Naive thymus-derived CD4-positive, alpha-beta T cell (primary cell): ENCODE measurements around the gene LAIR1. TPM values are rescaled to one million over a fixed set of nuclear protein-coding genes. Genes with fewer than 3 reads are reported as not detected.
A peak's percentile ranks its signal among the peaks of the same experiment; 100 is the strongest.

ENCODE experiments used
- ATAC-seq: fragments of 150-1000 bp; cut with Tn5 transposase; 2 replicates; pipeline ENCODE4 v1.10.0; 2021; ENCODE audit warnings: mild to moderate bottlenecking, moderate library complexity
- CTCF ChIA-PET: fragments of 350-600 bp; sonication (Branson Sonifier 250); formaldehyde crosslinking; loops from one replicate; lab custom pipeline; 2021; ENCODE audit warnings: antibody characterized with exemption; lab: Charles Lee
- POLR2A ChIA-PET: fragments of 350-600 bp; sonication (Branson Sonifier 250); formaldehyde crosslinking; loops from one replicate; lab custom pipeline; 2021; ENCODE audit warnings: antibody characterized with exemption, inconsistent platforms; lab: Charles Lee
- DNase-seq, 9 donors: peaks; one replicate each; pipeline versions ENCODE4 v3.0.0 to v3.0.0-alpha.2; 2020 to 2022; ENCODE audit warnings: mixed read lengths in 1 of 9
- H3K27ac ChIP-seq: one replicate; pipeline ENCODE4 v1.7.0; 2013; ENCODE audit warnings: mild to moderate bottlenecking, low read depth, low read length, moderate library complexity
- H3K27me3 ChIP-seq, 2 donors: one replicate each; pipeline ENCODE4 v1.7.0; 2013; ENCODE audit warnings: low read length in 2 of 2, mild to moderate bottlenecking in 2 of 2, moderate library complexity in 2 of 2; ENCODE audit not compliant: control insufficient read depth in 2 of 2, insufficient read depth in 2 of 2
- H3K36me3 ChIP-seq, 3 experiments: 1 replicate in 2 of 3; 2 replicates in 1 of 3; pipeline ENCODE4 v1.7.0; 2013; ENCODE audit warnings: low read length in 3 of 3, mild to moderate bottlenecking in 3 of 3, moderate library complexity in 1 of 3; ENCODE audit not compliant: insufficient read depth in 3 of 3, control insufficient read depth in 2 of 3
- H3K4me1 ChIP-seq, 2 donors: one replicate each; pipeline ENCODE4 v1.7.0; 2013; ENCODE audit warnings: low read length in 2 of 2, mild to moderate bottlenecking in 2 of 2, moderate library complexity in 1 of 2; ENCODE audit not compliant: control insufficient read depth in 2 of 2, insufficient read depth in 2 of 2
- H3K4me3 ChIP-seq: 2 replicates; pipeline ENCODE4 v1.7.0; 2013; ENCODE audit warnings: mild to moderate bottlenecking, low read length
- H3K9me3 ChIP-seq, 3 experiments: 1 replicate in 2 of 3; 2 replicates in 1 of 3; pipeline ENCODE4 v1.7.0; 2013; ENCODE audit warnings: low read length in 3 of 3; ENCODE audit not compliant: control insufficient read depth in 2 of 3
- H3K27ac Mint-ChIP-seq, 9 donors: one replicate each; pipeline ENCODE4 v1.8.0; 2020 to 2022; ENCODE audit warnings: mixed read lengths in 9 of 9, mild to moderate bottlenecking in 8 of 9, moderate library complexity in 5 of 9, inconsistent platforms in 2 of 9
- H3K27me3 Mint-ChIP-seq, 5 donors: one replicate each; pipeline ENCODE4 v1.8.0; 2021 to 2022; ENCODE audit warnings: mixed read lengths in 5 of 5, mild to moderate bottlenecking in 1 of 5
- H3K36me3 Mint-ChIP-seq, 5 donors: one replicate each; pipeline ENCODE4 v1.8.0; 2020 to 2022; ENCODE audit warnings: mixed read lengths in 5 of 5, mild to moderate bottlenecking in 3 of 5, inconsistent platforms in 1 of 5
- H3K4me1 Mint-ChIP-seq, 7 donors: one replicate each; pipeline ENCODE4 v1.8.0; 2020 to 2022; ENCODE audit warnings: mixed read lengths in 7 of 7, mild to moderate bottlenecking in 3 of 7, inconsistent platforms in 1 of 7
- H3K4me3 Mint-ChIP-seq, 10 donors: one replicate each; pipeline ENCODE4 v1.8.0; 2020 to 2022; ENCODE audit warnings: mild to moderate bottlenecking in 10 of 10, mixed read lengths in 10 of 10, moderate library complexity in 6 of 10, inconsistent platforms in 2 of 10
- H3K9me3 Mint-ChIP-seq, 11 donors: one replicate each; pipeline ENCODE4 v1.8.0; 2020 to 2022; ENCODE audit warnings: mixed read lengths in 11 of 11, mild to moderate bottlenecking in 4 of 11, inconsistent platforms in 1 of 11, moderate library complexity in 1 of 11
- intact Hi-C, 2 donors: fragments of 100-400 bp; cut with micrococcal nuclease; formaldehyde crosslinking; loops; one replicate each; pipeline ENCODE4 v1.15.1; 2023
- polyA plus RNA-seq, 2 donors: library from polyadenylated mRNA; unstranded; fragments of 300-500 nt; fragmentation: Illumina TruSeq; gene quantifications; one replicate each; pipeline ENCODE4 v1.2.3, GENCODE V29; 2021
- total RNA-seq, 6 experiments: library from RNA in 5 of 6; stranded (reverse) in 5 of 6; gene quantifications; 1 replicate in 5 of 6; 2 replicates in 1 of 6; pipeline ENCODE4 v1.2.3 and lab custom pipeline; 2021 to 2026

Gene LAIR1
- total RNA-seq (10 to 100 TPM; 47.0 to 92.3 (median 82.3) TPM), polyA plus RNA-seq (10 to 100 TPM; 48.6 to 98.1 TPM), total RNA-seq (lab: John Stamatoyannopoulos, UW) (50.5 reads per million, percentile 71 among the genes with 10 or more reads in this experiment)

DNA sequence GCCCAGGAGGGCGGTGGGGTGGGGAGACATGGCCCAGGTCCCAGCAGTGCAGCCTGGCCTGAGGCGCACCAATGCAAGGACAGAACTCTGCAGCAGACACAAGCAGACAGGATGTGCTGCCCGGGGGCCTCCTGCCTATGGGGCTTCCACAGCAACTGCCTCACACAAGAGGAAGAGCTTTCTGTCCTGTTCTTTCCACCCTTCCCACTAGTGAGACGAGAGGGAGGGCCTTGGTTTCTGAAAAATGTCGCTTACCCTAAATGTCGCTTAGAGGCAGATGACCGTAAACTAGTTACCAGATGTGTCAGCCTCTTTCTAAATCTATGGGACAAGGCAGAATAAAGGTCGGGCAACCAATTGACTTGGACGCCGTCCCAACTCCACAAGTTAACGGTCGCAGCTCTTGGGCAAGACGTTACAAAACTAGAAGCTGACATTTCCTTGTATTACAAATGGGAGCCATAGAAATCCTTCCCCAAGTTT is at the start of gene LAIR1:
Gene LAIR1 (minus strand): TSS at position 157 of the 483 bp plus-strand sequence. CDS start 127 bp downstream, at position 30.
- intact Hi-C loops: loop anchor here (1.0 to 5.0 kb wide), 4 partner anchors 7 to 142 kb away; no protein-coding TSS in a partner anchor
- H3K4me3 ChIP-seq: peak within 1 kb of the TSS; percentile 67
- Mint-ChIP-seq H3K4me1 (peaks cover 40 to 88% (median 72%) of the 10 kb centered on the region in 7 donors), H3K27ac (peak within 1 kb of the TSS; percentile 85 to 97 (median 93)), H3K4me3 (peak within 1 kb of the TSS; percentile 87 to 96 (median 94)), H3K9me3 (peaks cover 0 to 5% (median 0%) of the 10 kb centered on the region in 11 donors), H3K36me3 (peaks cover 3 to 44% (median 15%) of the 10 kb centered on the region in 5 donors), H3K27me3 (peaks cover 0 to 25% (median 0%) of the 10 kb centered on the region in 5 donors)
- ChIA-PET CTCF (interaction anchor here (1.2 to 1.5 kb wide), 2 partner anchors 24 to 26 kb away, joined by 5 to 14 read pairs; no protein-coding TSS in a partner anchor), POLR2A (interaction anchor here (0.8 to 4.0 kb wide), 5 partner anchors 12 to 26 kb away, joined by 3 to 27 read pairs (median 4); no protein-coding TSS in a partner anchor)
- no peaks in the 10 kb centered on the region for H3K27me3 ChIP-seq
- peaks cover 0 to 7% (median 0%) of the 10 kb centered on the region in 3 experiments for H3K36me3 ChIP-seq
- H3K9me3 ChIP-seq: no peaks in the 10 kb centered on the region
- peaks cover 54 to 59% of the 10 kb centered on the region in 2 donors for H3K4me1 ChIP-seq
- H3K27ac ChIP-seq: peak within 1 kb of the TSS; percentile 79
- DNase-seq (peak; percentile 30 to 58 (median 49)), ATAC-seq (peak; percentile 72)

GRCh38 chr19:54414156-54414555 is 49.4 kb upstream of the LAIR1 start:
- no peak overlapping the region for H3K4me3 Mint-ChIP-seq
- no peak overlapping the region for H3K27ac Mint-ChIP-seq
- Histone ChIP-seq H3K27ac (no peak overlapping the region), H3K27me3 (peaks cover 3 to 15% of the 10 kb centered on the region in 2 donors), H3K36me3 (no peaks in the 10 kb centered on the region), H3K4me3 (no peak overlapping the region), H3K4me1 (peaks cover 0 to 11% of the 10 kb centered on the region in 2 donors), H3K9me3 (no peaks in the 10 kb centered on the region)
- peaks cover 14 to 24% (median 17%) of the 10 kb centered on the region in 7 donors for H3K4me1 Mint-ChIP-seq
- intact Hi-C loops: no loop called here
- peaks cover 0 to 14% (median 3%) of the 10 kb centered on the region in 5 donors for H3K36me3 Mint-ChIP-seq
- H3K27me3 Mint-ChIP-seq: peaks cover 32 to 47% (median 45%) of the 10 kb centered on the region in 5 donors
- DNase-seq (no peak), ATAC-seq (no peak)
- peaks cover 0 to 14% (median 5%) of the 10 kb centered on the region in 11 donors for H3K9me3 Mint-ChIP-seq
- CTCF ChIA-PET: no interaction called here
- POLR2A ChIA-PET: no interaction called here

GRCh38 chr19:54412877-54413276 is 48.1 kb upstream of the LAIR1 start:
- H3K27me3 Mint-ChIP-seq: peaks cover 26 to 42% (median 40%) of the 10 kb centered on the region in 5 donors
- H3K36me3 Mint-ChIP-seq: peaks cover 0 to 15% (median 3%) of the 10 kb centered on the region in 5 donors
- no peak overlapping the region for H3K27ac Mint-ChIP-seq
- POLR2A ChIA-PET: no interaction called here
- intact Hi-C loops: no loop called here
- no peak overlapping the region for H3K4me3 Mint-ChIP-seq
- peaks cover 0 to 6% of the 10 kb centered on the region in 2 donors for H3K4me1 ChIP-seq
- peaks cover 3 to 15% of the 10 kb centered on the region in 2 donors for H3K27me3 ChIP-seq
- H3K9me3 Mint-ChIP-seq: peaks cover 0 to 18% (median 8%) of the 10 kb centered on the region in 11 donors
- no peak overlapping the region for H3K27ac ChIP-seq
- DNase-seq (no peak), ATAC-seq (no peak)
- CTCF ChIA-PET: no interaction called here
- H3K4me3 ChIP-seq: no peak overlapping the region
- peaks cover 9 to 17% (median 12%) of the 10 kb centered on the region in 7 donors for H3K4me1 Mint-ChIP-seq
- no peaks in the 10 kb centered on the region for H3K9me3 ChIP-seq
- H3K36me3 ChIP-seq: no peaks in the 10 kb centered on the region

DNA sequence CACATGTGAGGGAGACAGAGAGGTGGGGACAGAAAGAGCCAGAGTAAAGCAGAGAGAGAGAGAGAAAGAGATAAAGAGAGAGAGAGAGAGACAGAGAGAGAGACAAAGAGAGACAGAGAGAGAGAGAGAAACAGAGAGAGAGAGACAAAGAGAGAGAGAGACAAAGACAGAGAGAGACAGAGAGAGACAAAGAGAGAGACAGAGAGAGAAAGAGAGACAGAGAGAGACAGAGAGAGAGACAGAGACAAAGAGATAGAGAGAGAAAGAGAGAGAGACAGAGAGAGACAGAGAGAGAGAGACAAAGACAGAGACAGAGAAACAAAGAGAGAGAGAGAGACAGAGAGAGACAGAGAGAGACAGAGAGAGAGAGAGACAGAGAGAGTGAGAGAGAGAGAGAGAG is 46.3 kb upstream of the LAIR1 start:
- no peak overlapping the region for H3K4me3 ChIP-seq
- peaks cover 0 to 8% (median 4%) of the 10 kb centered on the region in 7 donors for H3K4me1 Mint-ChIP-seq
- ChIA-PET CTCF (no interaction called here), POLR2A (no interaction called here)
- H3K4me3 Mint-ChIP-seq: no peak overlapping the region
- DNase-seq: no peak
- H3K27ac Mint-ChIP-seq: peak overlapping the region in 2 of 9 donors; percentile 3 to 78
- peaks cover 0 to 8% (median 0%) of the 10 kb centered on the region in 5 donors for H3K36me3 Mint-ChIP-seq
- H3K27ac ChIP-seq: no peak overlapping the region
- intact Hi-C loops: no loop called here
- H3K27me3 Mint-ChIP-seq: peaks cover 13 to 32% (median 28%) of the 10 kb centered on the region in 5 donors
- ATAC-seq: no peak
- H3K9me3 Mint-ChIP-seq: peaks cover 0 to 23% (median 11%) of the 10 kb centered on the region in 11 donors
- H3K9me3 ChIP-seq: no peaks in the 10 kb centered on the region
- H3K36me3 ChIP-seq: no peaks in the 10 kb centered on the region
- H3K4me1 ChIP-seq: no peaks in the 10 kb centered on the region
- H3K27me3 ChIP-seq: peaks cover 3 to 13% of the 10 kb centered on the region in 2 donors

DNA sequence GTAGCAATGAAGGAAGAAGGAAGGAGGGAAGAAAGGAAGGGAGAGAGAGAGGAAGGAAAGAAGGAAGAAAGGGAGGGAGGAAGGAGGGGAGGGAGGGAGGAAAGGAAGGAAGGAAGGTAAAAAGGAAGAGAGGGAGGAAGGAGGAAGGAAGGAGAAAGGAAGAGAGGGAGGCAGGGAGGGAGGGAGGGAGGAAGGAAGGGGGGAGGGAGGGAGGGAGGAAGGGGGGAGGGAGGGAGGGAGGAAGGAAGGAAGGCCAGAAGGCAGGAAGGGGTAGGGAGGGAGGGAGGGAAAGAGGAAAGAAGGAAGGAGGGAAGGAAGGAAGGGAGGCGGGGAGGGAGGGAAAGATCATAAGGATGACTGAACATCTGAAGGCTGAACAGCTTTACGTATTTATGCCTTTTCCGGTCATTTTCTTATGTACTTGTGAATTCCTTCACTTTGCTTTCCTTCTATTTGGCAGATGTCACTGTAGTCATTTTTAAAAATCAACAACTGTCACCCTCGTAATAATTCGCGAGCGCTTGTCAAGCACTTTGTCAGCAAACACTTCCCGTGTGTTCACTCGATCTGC is 43.8 kb upstream of the LAIR1 start:
- DNase-seq (no peak), ATAC-seq (no peak)
- H3K4me3 ChIP-seq: no peak overlapping the region
- CTCF ChIA-PET: no interaction called here
- Mint-ChIP-seq H3K27me3 (peaks cover 0 to 16% (median 9%) of the 10 kb centered on the region in 5 donors), H3K4me1 (peaks cover 0 to 5% (median 0%) of the 10 kb centered on the region in 7 donors), H3K27ac (peak overlapping the region; percentile 65 to 88 (median 79)), H3K4me3 (no peak overlapping the region), H3K9me3 (peaks cover 0 to 23% (median 7%) of the 10 kb centered on the region in 11 donors), H3K36me3 (peaks cover 0 to 4% (median 0%) of the 10 kb centered on the region in 5 donors)
- POLR2A ChIA-PET: no interaction called here
- peak overlapping the region; percentile 39 for H3K27ac ChIP-seq
- H3K36me3 ChIP-seq: no peaks in the 10 kb centered on the region
- intact Hi-C loops: no loop called here
- H3K27me3 ChIP-seq: peaks cover 0 to 3% of the 10 kb centered on the region in 2 donors
- H3K4me1 ChIP-seq: no peaks in the 10 kb centered on the region
- no peaks in the 10 kb centered on the region for H3K9me3 ChIP-seq

GRCh38 chr19:54407780-54408179 is 43.0 kb upstream of the LAIR1 start:
- intact Hi-C loops: no loop called here
- peak overlapping the region in 7 of 9 donors; percentile 26 to 88 (median 79) for H3K27ac Mint-ChIP-seq
- no peak overlapping the region for H3K4me3 ChIP-seq
- H3K4me1 ChIP-seq: no peaks in the 10 kb centered on the region
- no peaks in the 10 kb centered on the region for H3K9me3 ChIP-seq
- H3K36me3 Mint-ChIP-seq: peaks cover 0 to 4% (median 0%) of the 10 kb centered on the region in 5 donors
- no peak overlapping the region for H3K27ac ChIP-seq
- H3K27me3 ChIP-seq: peaks cover 0 to 3% of the 10 kb centered on the region in 2 donors
- H3K4me3 Mint-ChIP-seq: no peak overlapping the region
- DNase-seq (no peak), ATAC-seq (no peak)
- peaks cover 0 to 23% (median 7%) of the 10 kb centered on the region in 11 donors for H3K9me3 Mint-ChIP-seq
- ChIA-PET POLR2A (interaction anchor here (0.6 kb wide), 1 partner anchor 67 kb away, joined by 3 read pairs; no protein-coding TSS in a partner anchor), CTCF (no interaction called here)
- H3K27me3 Mint-ChIP-seq: peaks cover 0 to 15% (median 4%) of the 10 kb centered on the region in 5 donors
- H3K4me1 Mint-ChIP-seq: peaks cover 0 to 5% (median 0%) of the 10 kb centered on the region in 7 donors
- no peaks in the 10 kb centered on the region for H3K36me3 ChIP-seq
